GM19397 (cell line): ENCODE data around the gene CPEB3.

ENCODE experiments used
- ATAC-seq: cut with Tn5 transposase; IDR thresholded peaks from one replicate; pipeline ENCODE4 v1.9.1; 2021; ENCODE audit warnings: mild to moderate bottlenecking, moderate library complexity; ENCODE audit not compliant: unreplicated experiment

Gene CPEB3

DNA sequence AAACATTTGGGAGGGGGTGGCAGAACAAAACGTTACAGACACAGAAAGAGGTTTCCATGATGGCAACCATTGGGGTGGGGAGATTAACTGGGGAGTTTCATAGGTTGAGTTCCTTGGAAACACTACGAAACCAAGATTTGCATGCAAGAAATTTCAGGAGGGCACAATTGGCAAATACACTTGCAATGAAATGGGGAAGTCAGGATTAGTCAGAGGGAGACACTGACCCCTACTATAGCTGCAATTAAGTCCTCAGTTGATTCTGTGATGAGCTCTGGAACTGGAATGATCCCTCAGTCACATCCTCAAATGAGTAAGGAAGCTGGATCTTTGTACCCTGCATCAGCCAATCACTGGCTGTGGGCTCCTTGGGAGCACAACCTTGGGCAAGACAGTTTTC, 22.1 kb downstream of the CPEB3 start:
- ATAC-seq = no peak

- no peak for ATAC-seq
Observed at GRCh38 chr10:92267343-92267742, 23.5 kb downstream of the CPEB3 start.

GRCh38 chr10:92265687-92266258, 25.1 kb downstream of the CPEB3 start:
- no peak for ATAC-seq

DNA sequence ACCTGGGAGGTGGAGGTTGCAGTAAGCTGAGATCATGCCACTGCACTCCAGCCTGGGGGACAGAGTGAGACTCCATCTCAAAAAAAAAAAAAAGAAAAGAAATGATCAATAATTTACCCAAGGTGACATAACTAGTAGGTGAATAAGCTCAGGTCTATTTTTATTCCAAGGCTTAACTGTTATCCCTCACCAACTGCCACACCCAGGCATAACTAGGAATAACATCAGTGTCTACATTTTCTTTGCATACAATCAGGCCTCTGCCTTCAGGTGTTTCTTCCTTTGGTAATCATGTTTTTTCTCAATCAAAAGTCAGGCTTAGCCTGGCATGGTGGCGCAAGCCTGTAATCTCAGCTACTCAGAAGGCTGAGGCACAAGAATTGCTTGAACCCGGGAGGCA, 26.6 kb downstream of the CPEB3 start:
- no peak for ATAC-seq

DNA sequence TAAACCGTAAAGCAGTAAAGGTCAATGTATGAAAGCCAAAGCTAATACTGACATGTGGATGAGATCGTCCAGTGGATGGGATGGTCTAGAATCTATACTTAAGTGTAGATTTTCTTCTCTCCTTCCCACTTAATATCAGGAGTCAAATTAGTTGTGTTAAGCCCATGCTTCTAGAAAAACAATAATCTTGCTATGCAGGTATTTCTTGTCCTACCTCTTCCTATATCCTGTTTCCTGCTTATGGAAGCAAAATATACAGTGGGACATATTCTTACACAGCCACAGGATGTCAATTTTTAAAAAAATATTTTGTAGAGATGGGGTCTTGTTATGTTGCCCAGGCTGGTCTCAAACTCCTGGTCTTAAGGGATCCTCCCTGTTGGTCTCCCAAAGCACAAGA, 27.5 kb downstream of the CPEB3 start:
- no peak for ATAC-seq

GRCh38 chr10:92248566-92248965, 42.3 kb downstream of the CPEB3 start:
- ATAC-seq = no peak

- ATAC-seq = no peak
Observed at GRCh38 chr10:92244796-92245195, 46.1 kb downstream of the CPEB3 start.

GRCh38 chr10:92242910-92243671, 47.8 kb downstream of the CPEB3 start:
- no peak for ATAC-seq

DNA sequence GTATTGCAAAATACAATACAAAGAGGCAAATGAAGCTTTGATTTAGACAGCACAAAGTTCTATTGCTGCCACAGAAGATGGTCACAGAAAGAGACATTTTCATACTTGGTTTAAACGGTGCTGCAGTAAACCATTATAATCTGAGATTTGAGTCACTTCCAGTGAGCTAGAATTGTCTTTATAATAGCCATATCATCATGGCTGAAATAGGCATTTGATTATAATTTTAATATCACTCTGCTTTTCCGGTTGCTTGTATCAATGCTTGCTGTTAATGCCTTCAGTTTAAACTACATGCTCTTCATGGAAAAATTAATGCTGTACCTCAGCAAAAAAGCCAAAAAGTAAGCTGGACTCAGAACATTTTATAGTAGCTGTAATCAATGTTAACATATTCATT, 48.5 kb downstream of the CPEB3 start:
- no peak for ATAC-seq

- ATAC-seq = no peak
Observed at GRCh38 chr10:92241501-92241900, 49.4 kb downstream of the CPEB3 start.

DNA sequence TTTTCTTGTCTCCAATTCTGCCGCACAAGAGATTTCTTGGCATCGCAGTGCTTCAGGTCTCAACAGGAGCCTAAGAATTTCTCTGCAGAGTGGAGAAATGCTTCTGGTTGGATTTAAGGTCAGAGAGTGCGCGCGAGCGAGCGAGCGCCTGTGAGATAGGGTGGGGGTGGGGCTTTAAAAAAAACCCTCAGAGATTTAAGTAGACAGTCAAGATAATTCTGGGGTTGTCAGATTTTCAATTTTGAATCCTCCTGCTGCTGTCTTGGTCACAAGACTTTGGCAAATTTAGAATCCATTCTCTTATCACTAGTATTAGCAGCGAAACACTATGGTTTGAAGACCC, 49.7 kb downstream of the CPEB3 start:
- no peak for ATAC-seq

DNA sequence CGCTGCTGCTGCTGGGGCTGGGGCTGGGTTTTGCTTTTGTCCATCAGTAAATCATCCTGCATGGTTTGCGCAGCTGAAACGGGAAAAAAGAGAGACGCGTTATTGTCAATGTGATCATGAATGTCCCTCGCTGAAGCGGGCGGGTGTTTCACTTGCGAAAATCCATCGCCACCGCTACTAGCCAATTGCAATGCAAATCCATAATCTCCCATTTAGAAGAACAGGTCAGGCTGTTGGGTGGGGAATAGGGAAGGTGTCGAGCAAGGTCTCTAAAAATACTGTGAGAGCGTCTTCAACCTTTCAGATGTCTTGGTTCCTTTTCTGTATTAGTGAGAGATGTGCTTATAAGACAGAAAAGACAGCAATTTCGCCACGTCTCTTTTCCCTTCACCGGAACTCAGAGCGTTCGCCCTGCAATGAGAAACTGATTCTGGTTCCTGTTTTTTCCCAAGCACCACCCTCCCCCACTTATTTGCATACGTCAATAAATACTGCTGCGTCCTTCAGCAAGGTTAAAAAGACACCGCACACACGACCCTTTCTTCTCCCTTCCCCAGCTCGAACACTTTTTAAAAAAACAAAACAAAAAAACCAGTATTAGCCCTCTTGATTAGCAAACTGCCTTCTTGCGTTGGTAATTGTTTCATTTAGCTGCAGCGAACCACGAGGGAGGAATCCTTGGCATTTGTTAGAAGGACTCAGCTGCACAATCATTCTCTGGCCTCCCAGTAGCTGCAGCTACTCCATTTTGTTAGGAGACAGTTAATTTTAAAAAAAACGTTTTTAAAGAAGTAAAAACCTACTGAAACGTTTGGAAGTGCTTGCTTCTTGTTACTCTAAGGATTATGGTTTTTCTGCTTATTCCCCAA, 50.4 kb downstream of the CPEB3 start:
- peak; percentile 55 for ATAC-seq

GRCh38 chr10:92239600-92240288, 51.1 kb downstream of the CPEB3 start:
- ATAC-seq = peak; percentile 41

DNA sequence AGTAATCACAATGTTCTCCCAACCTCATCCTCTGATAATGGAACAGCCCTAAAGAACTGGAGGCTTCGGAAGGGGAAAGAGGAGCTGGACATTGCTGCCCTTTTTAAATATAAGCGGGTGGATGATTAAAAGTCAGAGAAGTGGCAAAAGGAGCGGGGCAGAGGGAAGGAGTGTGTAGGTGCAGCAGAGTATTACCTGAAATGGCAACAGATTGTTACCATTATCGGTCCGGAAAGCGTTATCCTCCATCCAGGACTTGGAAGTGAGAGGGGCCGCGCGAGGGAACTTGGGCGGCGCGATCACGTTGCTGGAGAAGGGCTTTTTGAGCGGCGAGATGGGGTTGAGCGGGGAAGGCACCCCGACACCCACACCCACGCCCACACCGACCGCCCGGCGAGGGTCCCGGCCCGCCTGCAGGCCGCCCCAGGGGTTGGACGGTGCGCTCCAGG, 51.7 kb downstream of the CPEB3 start:
- no peak for ATAC-seq

GRCh38 chr10:92238586-92239098, 52.2 kb downstream of the CPEB3 start:
- no peak for ATAC-seq

DNA sequence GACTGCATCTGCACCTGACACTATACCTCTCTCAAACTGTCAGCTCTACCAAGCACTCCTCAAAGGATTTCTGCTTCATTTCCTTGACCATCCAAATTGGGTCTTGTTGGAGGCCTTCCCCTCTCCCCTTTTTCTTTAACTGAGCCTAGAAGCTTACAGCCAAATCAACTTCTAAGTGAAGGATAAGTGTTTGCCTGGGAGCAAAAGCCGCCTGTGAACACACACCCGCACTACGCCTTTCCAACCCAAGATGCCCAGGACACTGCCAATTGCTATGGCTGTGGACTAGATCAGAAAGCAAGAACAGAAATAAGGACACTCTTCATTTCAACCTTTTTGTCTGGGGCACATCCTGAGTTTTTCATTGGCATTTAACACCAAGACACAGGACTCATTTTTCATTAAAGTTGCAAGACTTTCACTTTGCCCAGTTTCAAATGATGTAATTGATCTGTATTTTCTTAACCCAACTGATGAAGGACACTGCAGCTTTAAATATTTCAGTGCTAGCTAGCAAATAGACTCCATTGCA, 52.8 kb downstream of the CPEB3 start:
- no peak for ATAC-seq

GRCh38 chr10:92231196-92231595, 59.7 kb downstream of the CPEB3 start:
- no peak for ATAC-seq

- no peak for ATAC-seq
Observed at GRCh38 chr10:92222603-92223262, 68.1 kb downstream of the CPEB3 start.

GRCh38 chr10:92219559-92219958, 71.3 kb downstream of the CPEB3 start:
- ATAC-seq = no peak

GRCh38 chr10:92218569-92218968, 72.3 kb downstream of the CPEB3 start:
- ATAC-seq = no peak
